PC-3 (cell line): Measurements from ENCODE around the gene RANBP10.

Source experiments
- EZH2 ChIP-seq: fragments of 300-600 bp; sonication (generic); IDR thresholded peaks from one replicate; pipeline ENCODE4 v1.6.1; 2017; ENCODE audit warnings: antibody characterized with exemption, mild to moderate bottlenecking, low read length; ENCODE audit not compliant: unreplicated experiment
- EZH2phosphoT487 ChIP-seq: fragments of 300-600 bp; sonication (generic); IDR thresholded peaks from 2 replicates; pipeline ENCODE4 v1.6.1; 2018; ENCODE audit warnings: mild to moderate bottlenecking, antibody characterized with exemption, low read length, borderline replicate concordance
- TF ChIP-seq, protein P1 (sequence below): fragments of 300-600 bp; sonication (generic); conservative IDR thresholded peaks from 2 replicates; pipeline ENCODE4 v1.5.1; 2017; ENCODE audit warnings: antibody characterized with exemption, low read depth, mild to moderate bottlenecking, low read length

DNA sequence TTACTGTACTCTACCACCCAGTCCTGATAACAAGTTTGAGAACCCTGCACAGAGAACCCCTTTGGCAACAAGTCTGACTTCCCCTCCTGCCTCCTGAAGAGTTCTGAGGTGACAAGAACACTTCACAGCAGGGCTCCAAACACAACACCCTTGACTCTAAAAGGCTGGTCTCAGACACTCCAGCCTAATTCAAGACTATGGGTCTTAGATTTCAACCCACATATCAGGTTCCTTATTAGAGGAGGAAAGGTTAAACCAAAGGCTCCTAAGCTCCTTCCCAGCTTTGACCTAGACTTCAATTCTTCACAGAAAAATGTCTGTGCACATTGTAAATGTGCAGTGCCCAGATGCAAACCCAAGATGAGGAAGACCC lies 23.0 kb downstream of the RANBP10 start:
- TF ChIP-seq, protein P1, sequence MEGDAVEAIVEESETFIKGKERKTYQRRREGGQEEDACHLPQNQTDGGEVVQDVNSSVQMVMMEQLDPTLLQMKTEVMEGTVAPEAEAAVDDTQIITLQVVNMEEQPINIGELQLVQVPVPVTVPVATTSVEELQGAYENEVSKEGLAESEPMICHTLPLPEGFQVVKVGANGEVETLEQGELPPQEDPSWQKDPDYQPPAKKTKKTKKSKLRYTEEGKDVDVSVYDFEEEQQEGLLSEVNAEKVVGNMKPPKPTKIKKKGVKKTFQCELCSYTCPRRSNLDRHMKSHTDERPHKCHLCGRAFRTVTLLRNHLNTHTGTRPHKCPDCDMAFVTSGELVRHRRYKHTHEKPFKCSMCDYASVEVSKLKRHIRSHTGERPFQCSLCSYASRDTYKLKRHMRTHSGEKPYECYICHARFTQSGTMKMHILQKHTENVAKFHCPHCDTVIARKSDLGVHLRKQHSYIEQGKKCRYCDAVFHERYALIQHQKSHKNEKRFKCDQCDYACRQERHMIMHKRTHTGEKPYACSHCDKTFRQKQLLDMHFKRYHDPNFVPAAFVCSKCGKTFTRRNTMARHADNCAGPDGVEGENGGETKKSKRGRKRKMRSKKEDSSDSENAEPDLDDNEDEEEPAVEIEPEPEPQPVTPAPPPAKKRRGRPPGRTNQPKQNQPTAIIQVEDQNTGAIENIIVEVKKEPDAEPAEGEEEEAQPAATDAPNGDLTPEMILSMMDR, result no peak
- TF ChIP-seq EZH2 (no peak), EZH2phosphoT487 (no peak)
